Panc1 (cell line): ENCODE measurements around the gene DUSP18. TPM values are rescaled to one million over a fixed set of nuclear protein-coding genes. Genes with fewer than 3 reads are reported as not detected.

Source experiments
- ATAC-seq: fragments of 200-7000 bp; cut with Tn5 transposase; 2 replicates; pipeline ENCODE4 v1.9.1; 2020; ENCODE audit warnings: mild to moderate bottlenecking, moderate library complexity
- BruUV-seq: library from RNA; stranded (reverse); fragments of 400-500 nt; replicated peaks from 2 replicates; lab custom pipeline; 2021; lab: Mats Ljungman, UMichigan
- CTCF ChIA-PET: fragments of 300-600 bp; sonication (Branson Sonifier 250); formaldehyde crosslinking; loops from one replicate; lab custom pipeline; 2022; ENCODE audit warnings: antibody characterized with exemption; lab: Charles Lee
- POLR2A ChIA-PET: fragments of 300-600 bp; sonication (Branson Sonifier 250); formaldehyde crosslinking; loops from one replicate; lab custom pipeline; 2022; ENCODE audit warnings: antibody characterized with exemption; lab: Charles Lee
- DNase-seq: peaks from one replicate; pipeline ENCODE4 v3.0.0-alpha.2; 2010; ENCODE audit warnings: low read depth, low spot score
- H3K27ac ChIP-seq: 2 replicates; pipeline ENCODE4 v1.5.1; 2011; ENCODE audit warnings: mild to moderate bottlenecking, low read length, inconsistent platforms
- H3K27me3 ChIP-seq: fragments of 200-500 bp; sonication (Bioruptor generic); 2 replicates; pipeline ENCODE4 v1.6.0; 2014; ENCODE audit warnings: low read length, inconsistent platforms; ENCODE audit not compliant: control insufficient read depth, insufficient read depth
- H3K36me3 ChIP-seq: fragments of 200-500 bp; sonication (Bioruptor generic); 2 replicates; pipeline ENCODE4 v1.5.1; 2014; ENCODE audit warnings: inconsistent platforms, mild to moderate bottlenecking, low read length, moderate library complexity; ENCODE audit not compliant: control insufficient read depth, insufficient read depth
- H3K4me1 ChIP-seq: 2 replicates; pipeline ENCODE4 v1.5.1; 2011; ENCODE audit warnings: inconsistent platforms, mild to moderate bottlenecking, low read length, moderate library complexity; ENCODE audit not compliant: control insufficient read depth, insufficient read depth
- H3K4me3 ChIP-seq, 2 experiments: 2 replicates each; pipeline ENCODE4 v1.5.1; 2011 to 2012; ENCODE audit warnings: low read depth in 2 of 2, low read length in 2 of 2, mild to moderate bottlenecking in 2 of 2, inconsistent platforms in 1 of 2, moderate library complexity in 1 of 2
- H3K9me3 ChIP-seq: fragments of 200-500 bp; sonication (Bioruptor generic); 2 replicates; pipeline ENCODE4 v1.5.1; 2014; ENCODE audit warnings: low read depth, mild to moderate bottlenecking, inconsistent platforms, low read length, moderate library complexity; ENCODE audit not compliant: control insufficient read depth, insufficient read depth
- CTCF ChIP-seq: fragments of 450-650 bp; IDR thresholded peaks from 2 replicates; pipeline ENCODE4 v1.5.1; 2017; ENCODE audit warnings: mild to moderate bottlenecking
- POLR2AphosphoS5 ChIP-seq: IDR thresholded peaks from 2 replicates; pipeline ENCODE4 v1.6.1; 2012; ENCODE audit warnings: mild to moderate bottlenecking, low read depth, low read length, moderate library complexity
- SIN3A ChIP-seq: IDR thresholded peaks from 2 replicates; pipeline ENCODE4 v1.6.1; 2012; ENCODE audit warnings: low read depth, mild to moderate bottlenecking, low read length, moderate library complexity, borderline replicate concordance; ENCODE audit not compliant: insufficient read depth
- TCF7L2 ChIP-seq: IDR thresholded peaks from 2 replicates; pipeline ENCODE4 v1.6.1; 2011; ENCODE audit warnings: mild to moderate bottlenecking, low read depth, low read length, inconsistent platforms
- in situ Hi-C: cut with HindIII; loops from 2 replicates; pipeline ENCODE4 v1.10.0; 2016; ENCODE audit warnings: low sequenced_read_pairs, low pct_unique_long_range_greater_than_20kb
- intact Hi-C: fragments of 100-400 bp; cut with micrococcal nuclease; formaldehyde crosslinking; loops from one replicate; pipeline ENCODE4 v1.10.0; 2022; ENCODE audit not compliant: unreplicated experiment
- total RNA-seq: library from RNA; stranded (reverse); gene quantifications from one replicate; pipeline ENCODE4 v1.2.1, GENCODE V29; 2021; ENCODE audit not compliant: unreplicated experiment
- TF ChIP-seq, protein P1 (sequence below), 2 experiments: IDR thresholded peaks; 2 replicates each; pipeline ENCODE4 v1.6.1; 2011 to 2012; ENCODE audit warnings: low read depth in 2 of 2, control low read depth in 1 of 2, low read length in 1 of 2, mild to moderate bottlenecking in 1 of 2, moderate library complexity in 1 of 2; ENCODE audit not compliant: insufficient read depth in 1 of 2

Gene DUSP18
- total RNA-seq, 1 experiment from 2014 or later = 15.4 TPM

GRCh38 chr22:30671071-30671470, 3.4 kb upstream of the DUSP18 start:
- no TSS peak for BruUV-seq
- ATAC-seq (no peak), DNase-seq (no peak)
- Histone ChIP-seq H3K4me3 (no peak overlapping the region), H3K4me1 (0 out of 2 replicates have a peak, but pooled peaks cover 2% of the 10 kb centered on the region), H3K27me3 (no peaks in the 10 kb centered on the region), H3K36me3 (no peaks in the 10 kb centered on the region; the same call in 1 of the 2 replicates), H3K27ac (no peak overlapping the region), H3K9me3 (no peaks in the 10 kb centered on the region)
- in situ Hi-C loops = no loop called here
- TF ChIP-seq, protein P1, sequence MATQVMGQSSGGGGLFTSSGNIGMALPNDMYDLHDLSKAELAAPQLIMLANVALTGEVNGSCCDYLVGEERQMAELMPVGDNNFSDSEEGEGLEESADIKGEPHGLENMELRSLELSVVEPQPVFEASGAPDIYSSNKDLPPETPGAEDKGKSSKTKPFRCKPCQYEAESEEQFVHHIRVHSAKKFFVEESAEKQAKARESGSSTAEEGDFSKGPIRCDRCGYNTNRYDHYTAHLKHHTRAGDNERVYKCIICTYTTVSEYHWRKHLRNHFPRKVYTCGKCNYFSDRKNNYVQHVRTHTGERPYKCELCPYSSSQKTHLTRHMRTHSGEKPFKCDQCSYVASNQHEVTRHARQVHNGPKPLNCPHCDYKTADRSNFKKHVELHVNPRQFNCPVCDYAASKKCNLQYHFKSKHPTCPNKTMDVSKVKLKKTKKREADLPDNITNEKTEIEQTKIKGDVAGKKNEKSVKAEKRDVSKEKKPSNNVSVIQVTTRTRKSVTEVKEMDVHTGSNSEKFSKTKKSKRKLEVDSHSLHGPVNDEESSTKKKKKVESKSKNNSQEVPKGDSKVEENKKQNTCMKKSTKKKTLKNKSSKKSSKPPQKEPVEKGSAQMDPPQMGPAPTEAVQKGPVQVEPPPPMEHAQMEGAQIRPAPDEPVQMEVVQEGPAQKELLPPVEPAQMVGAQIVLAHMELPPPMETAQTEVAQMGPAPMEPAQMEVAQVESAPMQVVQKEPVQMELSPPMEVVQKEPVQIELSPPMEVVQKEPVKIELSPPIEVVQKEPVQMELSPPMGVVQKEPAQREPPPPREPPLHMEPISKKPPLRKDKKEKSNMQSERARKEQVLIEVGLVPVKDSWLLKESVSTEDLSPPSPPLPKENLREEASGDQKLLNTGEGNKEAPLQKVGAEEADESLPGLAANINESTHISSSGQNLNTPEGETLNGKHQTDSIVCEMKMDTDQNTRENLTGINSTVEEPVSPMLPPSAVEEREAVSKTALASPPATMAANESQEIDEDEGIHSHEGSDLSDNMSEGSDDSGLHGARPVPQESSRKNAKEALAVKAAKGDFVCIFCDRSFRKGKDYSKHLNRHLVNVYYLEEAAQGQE (IDR thresholded peaks at IDR 0.05; ENCODE audit: insufficient read depth in 1 of 2, low read depth in 2 of 2, low read length in 1 of 2) = no peak
- TF ChIP-seq TCF7L2 (no peak), CTCF (no peak)
- CTCF ChIA-PET = interaction anchor here (0.7 kb wide), 1 partner anchor 11 kb away, joined by 3 read pairs; no protein-coding TSS in a partner anchor
- POLR2A ChIA-PET = no interaction called here
- intact Hi-C loops = no loop called here

DNA sequence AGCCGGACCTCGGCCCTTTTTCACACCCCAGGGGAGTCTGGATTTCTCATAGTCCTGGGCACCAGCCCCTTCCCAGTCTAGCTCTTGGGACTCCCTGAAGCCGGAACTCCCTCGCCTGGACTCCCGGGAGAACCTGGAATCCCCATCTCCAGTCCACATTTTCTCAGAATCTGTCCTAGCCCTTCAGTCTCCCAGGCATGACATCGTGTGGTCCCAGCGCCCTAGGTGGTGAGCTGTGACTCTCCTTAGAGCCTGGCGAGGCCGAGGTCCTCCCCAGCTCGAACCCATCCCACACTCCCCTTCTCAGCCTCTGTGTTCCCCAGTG, 673 bp upstream of the DUSP18 start:
- intact Hi-C loops = no loop called here
- H3K4me3 ChIP-seq = peak overlapping the region; percentile 77 to 81
- peaks cover under 1% of the 10 kb centered on the region; the same call in 1 of the 2 replicates for H3K36me3 ChIP-seq
- no peak for TF ChIP-seq CTCF
- TF ChIP-seq, protein P1 (IDR thresholded peaks at IDR 0.05; ENCODE audit: insufficient read depth in 1 of 2, low read depth in 2 of 2, low read length in 1 of 2) = no peak
- TF ChIP-seq TCF7L2 = no peak
- no peak for TF ChIP-seq SIN3A
- TF ChIP-seq POLR2AphosphoS5 = no peak
- no TSS peak for BruUV-seq
- POLR2A ChIA-PET = no interaction called here
- no peak for DNase-seq
- H3K4me1 ChIP-seq = 0 out of 2 replicates have a peak, but pooled peaks cover 2% of the 10 kb centered on the region
- peak; percentile 36 for ATAC-seq
- no peaks in the 10 kb centered on the region for H3K9me3 ChIP-seq
- no peaks in the 10 kb centered on the region for H3K27me3 ChIP-seq
- peak overlapping the region; percentile 86 for H3K27ac ChIP-seq
- CTCF ChIA-PET = interaction anchor here (1.2 kb wide), 1 partner anchor 34 kb away, joined by 3 read pairs; no protein-coding TSS in a partner anchor
- in situ Hi-C loops = no loop called here
